Posterior vena cava (tissue), 2 donors: Measurements from ENCODE around the gene NOXO1. TPM values are rescaled to one million over a fixed set of nuclear protein-coding genes. Genes with fewer than 3 reads are reported as not detected.

Experiments
- DNase-seq: peaks from one replicate; pipeline ENCODE4 v3.0.0-alpha.2; 2020; ENCODE audit warnings: low spot score
- intact Hi-C, 2 donors: fragments of 100-400 bp; cut with DNase I; formaldehyde crosslinking; loops; one replicate each; pipeline versions ENCODE4 v1.14.1 to v1.14.2; 2022 to 2023
- total RNA-seq, 2 donors: library from RNA; stranded (reverse); fragmentation: NEBNext Ultra II Directional; extraction: Animal tissue kit (Norgen Biotek cat#: 25700); gene quantifications; one replicate each; pipeline ENCODE4 v1.2.1, GENCODE V29; 2021
- donor health status: DM: yes; HTN: yes; CAD: no.
- donor health status: DM: yes; HTN: yes; CAD: no.

The NOXO1 gene
- total RNA-seq, 2 donors from 2014 or later, result not detected

DNA sequence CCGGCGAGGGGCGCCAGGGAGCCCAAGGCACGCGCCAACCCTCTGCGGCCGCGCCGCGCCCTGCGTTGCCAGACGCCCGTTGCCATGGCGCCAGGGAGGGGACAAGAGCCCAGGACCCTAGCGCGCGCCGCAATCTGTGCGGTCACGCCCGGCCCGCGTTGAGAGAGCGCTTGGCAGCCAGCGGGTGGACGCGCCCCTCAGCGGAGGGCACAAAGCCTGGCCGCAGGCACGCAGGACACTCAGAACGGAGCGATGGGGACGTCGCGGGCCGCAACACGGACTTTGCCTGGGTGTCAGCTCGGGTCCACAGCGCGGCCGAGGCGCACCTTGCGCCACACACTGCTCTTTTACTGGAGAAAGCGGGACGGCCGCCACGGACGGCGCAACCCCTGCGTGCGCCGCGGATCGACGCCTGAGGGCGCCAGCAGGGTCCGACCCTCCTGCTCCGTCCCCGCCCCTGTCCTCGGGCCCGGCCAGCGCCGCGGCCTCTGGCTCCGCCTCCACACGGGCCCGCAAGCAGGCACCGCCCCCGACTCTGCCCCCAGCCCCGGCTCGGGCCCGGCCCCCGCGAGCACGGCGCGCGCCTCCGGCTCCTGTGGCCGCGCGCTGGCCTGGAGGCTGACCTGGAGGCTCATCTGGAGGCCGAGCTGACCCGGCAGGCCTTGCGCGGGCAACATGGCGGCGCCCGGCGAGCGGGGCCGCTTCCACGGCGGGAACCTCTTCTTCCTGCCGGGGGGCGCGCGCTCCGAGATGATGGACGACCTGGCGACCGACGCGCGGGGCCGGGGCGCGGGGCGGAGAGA, 2.5 kb upstream of the NOXO1 start, which contains the start of gene GFER:
GFER (plus strand) TSS at position 650 of the 803 bp plus-strand sequence; CDS start at position 676, 26 bp downstream.
- peak; percentile 97 for DNase-seq
- intact Hi-C loops, result no loop called here

DNA sequence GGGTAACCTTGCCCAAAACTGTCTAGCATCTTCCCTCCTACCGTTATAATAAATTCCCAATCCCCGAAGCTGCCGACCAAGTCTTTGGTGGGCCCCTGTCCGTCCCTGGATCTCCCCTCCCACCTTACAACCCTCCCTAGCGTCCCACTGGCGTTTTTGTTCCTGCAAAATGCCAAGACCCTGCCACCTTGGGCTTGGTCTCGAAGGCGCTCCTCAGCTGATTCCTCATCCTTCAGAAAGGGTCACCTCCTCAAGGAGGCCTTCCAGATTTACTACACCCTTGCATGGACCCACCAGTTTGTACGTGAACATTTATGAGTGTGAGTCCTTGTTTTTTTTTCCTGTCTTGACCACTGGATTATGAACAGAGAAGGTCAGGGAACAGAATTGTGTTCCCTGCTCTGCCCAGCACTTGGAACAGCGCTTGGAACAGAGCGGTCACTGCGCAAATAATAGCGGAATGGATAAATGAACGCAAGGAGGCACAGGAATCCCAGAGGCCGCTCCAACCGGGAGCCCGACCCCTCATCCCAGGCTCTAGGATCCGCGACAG, 1.8 kb upstream of the NOXO1 start:
- intact Hi-C loops, result no loop called here
- no peak for DNase-seq

DNA sequence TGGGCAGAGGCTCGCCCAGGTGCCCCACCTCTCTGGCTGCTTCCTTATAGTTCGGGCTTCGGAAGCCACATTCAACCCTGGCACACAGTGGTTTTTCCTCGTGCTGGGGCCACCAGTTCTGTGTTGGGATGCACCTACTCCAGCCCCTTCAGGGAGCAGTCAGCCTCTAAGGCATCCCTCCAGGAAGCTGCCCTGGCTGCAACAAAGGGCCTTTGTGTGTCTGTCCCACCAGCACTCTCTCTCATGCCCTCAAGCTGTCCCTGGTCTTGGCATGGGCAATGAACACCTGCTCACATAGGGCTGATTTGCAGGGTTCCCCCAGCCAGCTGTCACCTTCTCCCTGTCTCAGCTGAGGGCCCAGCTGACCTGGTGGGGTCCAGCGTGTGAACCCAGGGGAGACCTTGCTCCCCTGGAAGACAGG, 754 bp upstream of the NOXO1 start:
- no peak for DNase-seq
- intact Hi-C loops, result no loop called here

DNA sequence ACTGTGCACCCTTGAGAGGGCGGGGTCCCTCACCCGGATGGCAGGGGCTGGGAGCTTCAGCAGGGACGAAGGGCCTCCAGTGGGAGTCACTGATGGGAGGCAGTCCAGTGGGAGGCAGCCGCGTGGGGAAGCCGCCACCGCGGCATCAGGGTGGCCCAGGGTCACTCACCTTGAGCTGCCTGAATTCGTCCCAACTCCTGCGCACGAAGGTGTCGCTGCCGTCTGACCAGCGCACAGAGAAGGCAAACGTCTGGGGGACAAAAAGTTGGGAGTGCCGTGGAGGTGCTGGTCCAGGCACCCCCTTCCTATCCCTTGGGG, 540 bp downstream of the NOXO1 start:
- DNase-seq, result no peak
- intact Hi-C loops, result no loop called here

DNA sequence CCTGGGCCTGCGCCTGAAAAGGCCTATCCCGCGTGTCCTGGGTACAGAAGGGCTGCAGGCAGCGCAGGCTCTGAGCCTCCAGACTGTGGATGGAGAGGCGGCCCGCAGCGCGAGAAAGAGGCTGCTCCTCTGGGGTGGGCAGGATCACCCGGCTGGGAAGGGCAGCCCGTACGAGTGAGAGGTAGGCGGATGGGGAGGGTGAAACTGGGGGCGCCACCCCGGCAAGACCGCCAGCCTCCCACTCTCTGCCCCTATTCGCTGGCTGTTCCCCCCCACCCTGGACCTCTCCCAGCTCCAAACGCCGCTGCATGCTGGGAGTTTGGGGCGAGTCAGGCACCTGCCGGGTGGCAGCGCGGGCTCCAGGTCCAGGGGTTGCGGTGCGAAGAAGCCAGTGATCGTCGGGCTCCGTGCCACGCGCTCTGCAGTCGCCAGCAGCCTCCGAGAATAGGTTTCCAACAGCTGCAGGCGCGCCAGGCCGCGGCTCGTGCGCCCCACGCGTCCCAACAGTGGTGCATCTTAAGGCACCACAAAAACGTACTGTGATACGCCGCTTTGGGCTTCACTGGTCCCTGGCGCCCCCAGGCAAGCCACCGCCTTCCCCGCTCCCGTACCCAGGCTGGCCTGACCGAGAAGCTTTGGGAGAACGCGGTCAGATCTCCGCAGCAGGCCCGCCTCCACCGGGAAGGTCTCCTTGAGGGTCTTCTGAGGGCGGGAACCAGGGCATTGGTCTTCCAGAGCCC, 1.1 kb downstream of the NOXO1 start:
- intact Hi-C loops, result no loop called here
- no peak for DNase-seq

DNA sequence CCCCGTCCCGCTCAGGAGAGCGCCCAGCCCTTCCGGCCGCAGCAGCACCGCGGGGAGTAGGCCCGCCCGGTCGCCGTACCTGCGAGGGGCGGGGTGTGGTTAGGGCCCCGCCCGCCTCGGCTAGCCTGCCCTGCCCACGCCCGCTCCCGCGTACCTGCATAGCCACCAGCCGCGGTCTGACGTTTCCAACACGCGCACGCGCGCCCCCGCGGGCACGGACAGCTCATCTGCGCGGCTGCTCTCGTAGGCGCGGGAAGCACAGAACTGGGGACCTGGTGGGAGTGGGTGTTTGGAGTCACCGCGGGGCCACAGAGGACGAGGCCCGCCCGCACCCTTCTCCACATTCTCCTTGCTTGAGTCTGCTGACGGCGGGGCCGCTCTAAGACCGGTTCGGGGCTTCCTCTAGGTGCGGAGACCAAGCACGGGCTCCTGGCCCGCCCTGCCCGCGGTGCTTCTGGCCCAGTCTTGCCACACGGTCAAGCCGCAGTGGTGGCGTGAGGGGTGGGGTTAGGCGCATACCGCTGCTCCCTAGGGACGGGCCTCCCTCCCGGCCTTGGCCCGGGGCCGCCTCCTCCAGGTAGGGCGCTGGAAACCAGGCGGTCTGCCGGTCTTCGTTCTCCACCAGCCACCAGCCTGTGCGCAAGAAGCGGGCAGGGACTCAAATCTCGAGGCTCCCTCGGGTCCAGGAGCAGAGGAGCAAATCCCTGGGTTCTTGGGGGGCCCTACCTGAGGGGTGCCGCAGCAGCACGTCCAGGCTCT, 1.8 kb downstream of the NOXO1 start:
- intact Hi-C loops, result no loop called here
- DNase-seq, result no peak

DNA sequence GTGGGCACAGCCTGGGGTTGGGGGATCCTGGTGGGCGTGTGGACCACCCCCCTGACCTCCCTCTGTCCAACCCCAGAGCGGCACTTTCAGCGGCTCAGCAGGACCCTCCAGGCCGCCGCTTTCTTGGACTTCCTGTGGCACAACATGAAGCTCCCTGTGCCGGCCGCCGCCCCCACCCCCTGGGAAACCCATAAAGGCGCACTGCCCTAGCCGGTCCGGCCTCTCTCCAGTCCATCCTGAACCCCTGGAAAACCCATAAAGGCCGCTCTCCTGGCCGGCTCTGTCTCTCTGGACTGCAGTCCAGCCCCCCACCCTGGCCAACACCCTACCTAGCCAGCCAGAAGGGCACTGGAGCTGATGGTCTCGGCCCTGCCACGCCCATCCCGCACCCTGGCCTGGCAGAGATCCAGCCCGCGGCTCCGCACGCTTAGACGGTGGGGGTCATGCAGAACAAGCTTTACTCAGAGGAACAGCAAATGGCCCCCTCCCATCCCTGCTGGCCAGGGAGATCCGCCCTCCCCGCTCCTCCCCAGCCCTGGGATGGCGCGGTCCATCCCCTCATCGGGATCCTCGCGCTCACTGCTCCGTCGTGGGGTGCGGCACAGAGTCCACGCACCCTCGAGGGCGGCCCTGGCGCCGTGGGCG, 2.7 kb downstream of the NOXO1 start:
- no peak for DNase-seq
- intact Hi-C loops, result no loop called here

DNA sequence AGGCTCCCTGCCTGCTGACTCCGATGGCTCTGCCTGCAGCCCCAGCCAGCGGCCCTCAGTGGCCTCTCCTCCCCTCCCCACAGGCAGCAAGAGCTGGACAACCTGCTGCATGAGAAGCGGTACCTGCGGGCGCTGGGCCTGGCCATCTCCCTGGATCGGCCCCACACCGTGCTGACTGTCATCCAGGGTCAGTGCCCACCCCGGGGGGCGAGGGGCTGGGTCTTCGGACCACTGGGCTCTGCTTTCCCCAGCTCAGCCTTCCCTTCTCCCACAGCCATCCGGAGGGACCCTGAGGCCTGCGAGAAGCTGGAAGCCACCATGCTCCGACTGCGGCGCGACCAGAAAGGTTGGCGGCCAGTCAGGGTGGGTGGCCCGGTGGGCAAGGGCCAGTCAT, 3.4 kb downstream of the NOXO1 start:
- no peak for DNase-seq
- intact Hi-C loops, result no loop called here

DNA sequence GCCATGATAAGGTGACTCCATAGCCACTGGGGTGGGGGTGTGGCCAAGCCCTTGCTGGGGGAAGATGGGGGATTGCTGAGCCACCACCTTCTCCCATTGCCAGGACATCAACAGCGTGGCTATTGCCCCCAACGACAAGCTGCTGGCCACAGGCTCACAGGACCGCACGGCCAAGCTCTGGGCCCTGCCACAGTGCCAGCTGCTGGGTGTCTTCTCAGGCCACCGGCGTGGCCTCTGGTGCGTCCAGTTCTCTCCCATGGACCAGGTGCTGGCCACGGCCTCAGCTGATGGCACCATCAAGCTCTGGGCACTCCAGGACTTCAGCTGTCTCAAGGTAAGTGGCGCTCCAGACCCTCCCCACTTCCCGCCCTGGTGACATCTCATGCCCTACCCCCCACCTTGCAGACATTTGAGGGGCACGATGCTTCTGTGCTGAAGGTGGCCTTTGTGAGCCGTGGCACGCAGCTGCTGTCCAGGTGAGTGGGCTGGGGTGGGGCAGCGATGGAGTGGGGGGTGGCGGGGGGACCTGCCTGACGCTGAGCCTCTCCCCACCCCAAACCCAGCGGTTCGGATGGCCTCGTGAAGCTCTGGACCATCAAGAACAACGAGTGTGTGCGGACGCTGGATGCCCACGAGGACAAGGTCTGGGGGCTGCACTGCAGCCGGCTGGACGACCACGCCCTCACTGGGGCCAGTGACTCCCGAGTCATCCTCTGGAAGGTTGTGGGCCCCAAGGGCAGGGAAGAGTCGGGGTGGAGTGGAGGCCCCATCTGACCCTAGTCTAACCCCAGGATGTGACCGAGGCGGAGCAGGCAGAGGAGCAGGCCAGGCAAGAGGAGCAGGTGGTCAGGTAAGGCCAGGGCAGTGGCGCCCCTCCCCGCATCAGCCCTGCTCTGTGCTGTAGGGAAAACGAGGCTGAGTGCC, 4.1 kb downstream of the NOXO1 start:
- intact Hi-C loops, result no loop called here

DNA sequence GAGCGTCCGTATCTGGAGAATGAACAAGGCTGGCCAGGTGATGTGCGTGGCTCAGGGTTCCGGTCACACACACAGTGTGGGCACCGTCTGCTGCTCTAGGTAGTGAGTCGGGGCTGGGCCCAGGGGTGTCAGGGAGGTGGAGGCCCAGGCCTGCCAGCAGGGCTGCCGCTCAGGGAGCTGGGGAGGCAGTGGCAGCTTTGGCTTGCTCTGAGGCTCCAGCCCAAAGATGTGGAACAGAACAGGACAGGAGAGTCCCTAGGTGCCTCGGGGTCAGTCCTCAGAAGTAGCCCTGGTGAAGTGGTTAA, 5.1 kb downstream of the NOXO1 start:
- DNase-seq, result no peak
- intact Hi-C loops, result no loop called here

More for the DNA sequence above, 4.1 kb downstream of the NOXO1 start:
- DNase-seq, result no peak

DNA sequence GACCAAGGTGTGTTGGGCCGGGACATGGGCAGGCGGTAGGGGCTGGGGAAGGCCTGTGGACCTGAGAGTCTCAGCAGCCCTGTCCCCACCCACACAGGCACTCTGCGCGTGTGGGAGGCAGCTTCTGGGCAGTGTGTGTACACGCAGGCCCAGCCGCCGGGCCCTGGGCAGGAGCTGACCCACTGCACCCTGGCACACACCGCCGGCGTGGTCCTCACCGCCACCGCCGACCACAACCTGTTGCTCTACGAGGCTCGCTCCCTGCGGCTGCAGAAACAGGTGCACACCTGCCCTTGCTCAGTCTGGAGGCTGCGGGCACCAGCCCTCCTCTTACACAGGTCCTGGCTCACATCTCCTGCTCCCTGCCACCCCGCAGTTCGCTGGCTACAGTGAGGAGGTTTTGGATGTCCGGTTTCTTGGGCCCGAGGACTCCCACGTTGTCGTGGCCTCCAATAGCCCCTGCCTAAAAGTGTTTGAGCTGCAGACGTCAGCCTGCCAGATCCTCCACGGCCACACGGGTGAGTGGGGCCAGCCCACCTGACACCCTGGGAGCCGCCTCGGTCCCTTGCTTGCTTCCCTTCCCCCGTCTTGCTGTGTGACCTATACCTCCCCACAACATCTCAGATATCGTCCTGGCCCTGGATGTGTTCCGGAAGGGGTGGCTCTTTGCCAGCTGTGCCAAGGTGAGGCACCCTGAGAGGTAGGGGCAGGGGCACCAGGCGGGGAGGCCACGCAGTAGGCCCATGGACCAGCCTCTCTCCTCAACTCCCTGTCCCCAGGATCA, 5.6 kb downstream of the NOXO1 start:
- intact Hi-C loops, result no loop called here
- no peak for DNase-seq

DNA sequence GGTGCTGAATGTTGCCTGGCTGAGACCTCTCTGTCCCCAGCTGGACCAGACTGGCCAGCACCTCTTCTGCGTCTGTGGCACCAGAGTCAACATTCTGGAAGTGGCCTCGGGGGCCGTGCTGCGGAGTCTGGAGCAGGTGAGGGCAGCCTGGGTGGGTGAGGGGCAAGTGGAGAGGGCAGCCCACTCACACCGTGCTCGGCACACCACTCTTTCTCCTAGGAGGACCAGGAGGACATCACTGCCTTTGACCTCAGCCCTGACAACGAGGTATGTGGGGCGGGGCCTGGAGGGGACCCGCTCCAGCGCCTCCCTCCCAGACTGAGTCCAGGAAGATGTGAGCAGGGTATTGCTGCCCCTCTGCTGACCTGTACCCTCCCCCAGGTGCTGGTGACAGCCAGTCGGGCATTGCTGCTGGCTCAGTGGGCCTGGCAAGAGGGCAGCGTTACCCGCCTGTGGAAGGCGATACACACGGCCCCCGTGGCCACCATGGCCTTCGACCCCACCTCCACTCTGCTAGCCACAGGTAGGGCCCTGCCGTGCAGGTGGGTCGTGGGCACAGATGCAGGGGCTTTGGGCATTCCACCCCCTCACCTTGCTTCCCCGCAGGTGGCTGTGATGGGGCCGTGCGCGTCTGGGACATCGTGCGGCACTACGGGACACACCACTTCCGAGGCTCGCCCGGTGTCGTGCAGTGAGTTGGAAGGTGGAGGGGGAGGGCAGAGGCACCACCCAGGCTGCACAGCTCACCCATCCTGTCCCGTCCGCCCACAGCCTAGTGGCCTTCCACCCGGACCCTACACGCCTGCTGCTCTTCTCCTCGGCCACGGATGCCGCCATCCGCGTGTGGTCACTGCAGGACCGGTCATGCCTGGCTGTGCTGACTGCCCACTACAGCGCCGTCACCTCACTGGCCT, 6.9 kb downstream of the NOXO1 start:
- no peak for DNase-seq
- intact Hi-C loops, result no loop called here

DNA sequence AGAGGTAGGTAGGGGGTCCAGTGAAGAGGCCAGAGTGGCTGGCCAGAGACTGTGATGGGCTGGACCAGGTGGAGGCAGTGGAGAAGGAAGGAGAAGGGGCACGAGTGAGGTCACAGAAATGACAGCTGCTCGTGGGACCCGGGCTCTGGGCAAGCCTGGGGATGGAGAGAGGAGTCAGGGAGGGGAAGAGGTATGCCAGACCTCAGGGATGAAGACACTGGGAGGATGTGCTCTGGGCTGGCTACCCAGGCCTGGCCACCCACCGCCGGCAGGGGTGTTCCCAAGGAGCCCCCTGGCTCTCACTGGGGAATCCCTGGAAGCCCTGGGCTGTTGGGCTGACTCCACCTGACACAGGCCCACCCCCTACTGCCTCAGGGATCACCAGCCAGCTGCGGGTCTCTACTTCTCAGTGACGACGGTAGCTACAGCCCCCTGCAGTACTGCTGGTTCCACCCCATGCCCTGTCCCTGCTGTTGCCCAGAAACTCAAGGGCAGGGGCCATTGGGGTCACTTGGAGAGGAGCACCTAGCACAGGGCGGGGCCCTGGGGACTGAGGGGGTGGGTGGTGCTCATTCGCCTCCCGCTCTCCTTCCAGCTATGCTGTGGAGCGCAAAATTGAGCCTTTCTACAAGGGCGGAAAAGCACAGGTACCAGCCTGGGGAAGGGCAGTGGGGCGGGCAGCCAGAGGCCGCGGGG, 7.7 kb downstream of the NOXO1 start:
- intact Hi-C loops, result no loop called here
- DNase-seq, result no peak

DNA sequence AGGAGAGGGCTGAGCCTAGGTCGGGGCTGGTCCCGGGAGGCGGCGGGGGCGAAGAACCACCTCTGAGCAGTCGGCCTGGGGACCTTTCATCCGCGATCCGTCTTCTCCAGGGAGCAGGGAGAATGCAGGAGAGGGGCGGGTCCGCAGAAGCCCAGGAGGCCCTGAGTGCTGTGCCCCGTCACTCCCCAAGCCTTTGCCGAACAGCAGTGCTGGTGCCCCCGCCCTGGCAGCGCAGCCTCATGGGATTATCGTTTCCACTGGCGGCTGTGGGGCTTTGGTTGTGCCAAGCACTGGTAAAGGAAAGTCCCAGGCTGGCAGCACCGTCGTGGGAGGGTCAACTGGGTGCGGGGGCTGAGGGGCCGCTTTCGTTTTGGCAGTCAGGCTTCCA, 8.8 kb downstream of the NOXO1 start:
- intact Hi-C loops, result no loop called here
- DNase-seq, result no peak

DNA sequence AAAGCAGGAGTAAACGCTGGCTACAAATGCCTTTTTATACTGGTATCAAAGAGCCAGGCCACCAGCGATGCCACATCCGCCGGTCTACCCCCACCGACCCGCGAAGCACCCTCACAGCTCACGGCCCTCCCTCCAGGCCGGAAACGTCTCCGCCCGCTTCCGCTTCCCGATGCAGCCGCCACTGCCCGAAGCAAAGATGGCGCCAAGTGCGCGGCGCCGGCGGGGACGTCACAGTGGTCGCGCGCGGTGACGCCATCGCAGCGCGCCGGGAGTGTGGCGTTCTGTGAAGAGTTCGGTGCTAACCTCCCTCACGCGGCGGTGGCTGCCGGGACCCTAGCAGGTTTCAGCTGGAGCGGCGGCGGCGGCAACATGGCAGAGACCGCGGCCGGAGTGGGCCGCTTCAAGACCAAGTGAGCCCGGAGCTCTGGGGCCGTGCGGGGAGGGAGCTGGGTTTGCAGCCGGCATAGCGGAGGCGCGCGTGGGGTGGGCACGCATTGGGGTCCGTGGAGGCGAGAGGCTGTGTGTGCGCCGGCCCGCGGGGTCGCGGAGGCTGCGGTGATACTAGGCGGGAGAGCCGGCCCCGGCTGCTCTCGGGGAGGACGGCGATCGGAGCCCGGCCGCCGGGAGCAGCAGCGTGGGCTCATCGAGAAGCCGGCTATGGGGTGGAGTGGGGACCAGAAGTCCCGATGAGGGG, 9.3 kb downstream of the NOXO1 start, which contains the start of gene TBL3:
TBL3 (plus strand) TSS at position 258 of the 694 bp plus-strand sequence; CDS start at position 370, 112 bp downstream.
- DNase-seq, result peak; percentile 98
- intact Hi-C loops, result no loop called here
